K562 (cell line): ENCODE measurements around the gene ACE. TPM values are rescaled to one million over a fixed set of nuclear protein-coding genes. Genes with fewer than 3 reads are reported as not detected.

Experiments
- ATAC-seq: fragments of 200-7000 bp; cut with Tn5 transposase; 3 replicates; pipeline ENCODE4 v1.9.1; 2020; ENCODE audit warnings: moderate library complexity
- BruUV-seq: library from RNA; stranded (reverse); fragments of 400-500 nt; replicated peaks from 2 replicates; lab custom pipeline; 2021; lab: Mats Ljungman, UMichigan
- CTCF ChIA-PET: fragments of 300-600 bp; formaldehyde crosslinking; extraction: SDS; loops from one replicate; lab custom pipeline; 2021; ENCODE audit warnings: low intra/inter-chr PET ratio; lab: Yijun Ruan, JAX
- POLR2A ChIA-PET: fragments of 300-600, 350-650 bp; sonication (Branson Sonifier 250); formaldehyde crosslinking; extraction: SDS; loops from one replicate; lab custom pipeline; 2021; ENCODE audit warnings: antibody characterized with exemption, inconsistent platforms; lab: Yijun Ruan, JAX
- DNase-seq, 4 experiments: peaks; one replicate each; pipeline versions ENCODE4 v3.0.0 to v3.0.0-alpha.2; 2011 to 2018; ENCODE audit warnings: low spot score in 3 of 4, mixed read lengths in 3 of 4; ENCODE audit errors: extremely low read depth in 1 of 4
- FAIRE-seq: peaks from 2 replicates; lab custom pipeline; 2011; peaks lifted over from hg19 to GRCh38; lab: Jason Lieb, UNC
- H2AFZ ChIP-seq: 2 replicates; pipeline ENCODE4 v1.6.0; 2011; ENCODE audit warnings: low read depth, low read length, control low read depth, inconsistent platforms
- H3K27ac ChIP-seq: fragments of 200-600 bp; 3 replicates; pipeline ENCODE4 v1.8.0; 2011; ENCODE audit warnings: low read depth, mild to moderate bottlenecking, control low read depth, inconsistent platforms, low read length, moderate library complexity, mixed read lengths; ENCODE audit errors: extremely low read depth
- H3K27me3 ChIP-seq, 2 experiments: fragments of 300-600 bp in 1 of 2; 2 replicates in 1 of 2; 3 replicates in 1 of 2; pipeline versions ENCODE4 v1.6.0 to v1.8.0; 2011; ENCODE audit warnings: inconsistent platforms in 2 of 2, low read length in 2 of 2, mild to moderate bottlenecking in 1 of 2, mixed read lengths in 1 of 2, moderate library complexity in 1 of 2; ENCODE audit not compliant: control insufficient read depth in 2 of 2, insufficient read depth in 2 of 2
- H3K36me3 ChIP-seq: fragments of 300-600 bp; 3 replicates; pipeline ENCODE4 v1.8.0; 2011; ENCODE audit warnings: mild to moderate bottlenecking, low read length, inconsistent platforms; ENCODE audit not compliant: control insufficient read depth, insufficient read depth
- H3K4me1 ChIP-seq, 2 experiments: fragments of 200-600 bp in 1 of 2; replicated peaks in 1 of 2; 2 replicates in 1 of 2; 3 replicates in 1 of 2; pipeline versions ENCODE4 v1.5.1 to v1.8.0; 2011; ENCODE audit warnings: inconsistent platforms in 2 of 2, low read length in 2 of 2, mild to moderate bottlenecking in 1 of 2, mixed read lengths in 1 of 2, moderate library complexity in 1 of 2; ENCODE audit not compliant: control insufficient read depth in 2 of 2, insufficient read depth in 2 of 2
- H3K4me2 ChIP-seq: 2 replicates; pipeline ENCODE4 v1.6.1; 2011; ENCODE audit warnings: low read length, control low read depth, inconsistent platforms, mixed read lengths; ENCODE audit not compliant: insufficient read depth
- H3K4me3 ChIP-seq: fragments of 200-600 bp; sonication (generic), shearing (Covaris generic); 2 replicates; pipeline ENCODE4 v1.5.1; 2016; ENCODE audit warnings: control low read depth, inconsistent platforms
- H3K79me2 ChIP-seq: fragments of 200-600 bp; 3 replicates; pipeline ENCODE4 v1.8.0; 2011; ENCODE audit warnings: low read length, inconsistent platforms; ENCODE audit not compliant: control insufficient read depth, insufficient read depth
- H3K9ac ChIP-seq, 2 experiments: 2 replicates each; pipeline versions ENCODE4 v1.6.0 to v1.6.1; 2011; ENCODE audit warnings: low read depth in 2 of 2, low read length in 2 of 2, control low read depth in 1 of 2, inconsistent platforms in 1 of 2, mild to moderate bottlenecking in 1 of 2, mixed read lengths in 1 of 2; ENCODE audit not compliant: insufficient read depth in 1 of 2
- H3K9me1 ChIP-seq: one replicate; pipeline ENCODE4 v1.6.0; 2011; ENCODE audit warnings: inconsistent platforms, mild to moderate bottlenecking, low read length, moderate library complexity; ENCODE audit not compliant: control insufficient read depth, insufficient read depth
- H3K9me3 ChIP-seq: replicated peaks from 2 replicates; pipeline ENCODE4 v1.5.1; 2011; ENCODE audit warnings: low read depth, low read length, inconsistent platforms; ENCODE audit not compliant: control insufficient read depth, insufficient read depth
- H4K20me1 ChIP-seq: replicated peaks from 2 replicates; pipeline ENCODE4 v1.6.1; 2011; ENCODE audit warnings: low read length, inconsistent platforms, mixed read lengths; ENCODE audit not compliant: control insufficient read depth, insufficient read depth
- KDM5B ChIP-seq: fragments of 200-600 bp; sonication (generic); IDR thresholded peaks from 2 replicates; pipeline ENCODE4 v1.6.1; 2012; ENCODE audit warnings: low read depth, mild to moderate bottlenecking, moderate library complexity, low read length, control low read depth, inconsistent platforms; ENCODE audit not compliant: insufficient replicate concordance
- KLF13 ChIP-seq: fragments of 450-650 bp; IDR thresholded peaks from 2 replicates; pipeline ENCODE4 v1.6.1; 2016; ENCODE audit warnings: missing genetic modification characterization, low read depth, mild to moderate bottlenecking, missing compliant biosample characterization, moderate library complexity, borderline replicate concordance
- MAX ChIP-seq: sonication (generic); formaldehyde crosslinking; IDR thresholded peaks from 2 replicates; pipeline ENCODE4 v1.9.0; 2022; ENCODE audit warnings: mild to moderate bottlenecking, missing genetic modification reagents
- MITF ChIP-seq: IDR thresholded peaks from 2 replicates; pipeline ENCODE4 v1.6.1; 2014; ENCODE audit warnings: antibody characterized with exemption
- SRF ChIP-seq, 2 experiments: fragments of 250-450, 450-650 bp in 1 of 2; sonication (Bioruptor Pico) in 1 of 2; sonication (generic) in 1 of 2; formaldehyde crosslinking; IDR thresholded peaks; 2 replicates each; pipeline versions ENCODE4 v1.5.0 to v1.5.1; 2020 to 2022; ENCODE audit warnings: mild to moderate bottlenecking in 1 of 2, missing genetic modification reagents in 1 of 2
- TBL1XR1 ChIP-seq, 2 experiments: IDR thresholded peaks; 2 replicates each; pipeline ENCODE4 v1.6.1; 2012; ENCODE audit warnings: improper control_type of control experiment in 2 of 2, low read length in 2 of 2, mild to moderate bottlenecking in 1 of 2
- TCF7L2 ChIP-seq: fragments of 150-350 bp; IDR thresholded peaks from 2 replicates; pipeline ENCODE4 v1.6.1; 2016; ENCODE audit warnings: low read depth, mild to moderate bottlenecking, low read length, moderate library complexity
- ZBTB9 ChIP-seq: fragments of 450-650 bp; formaldehyde crosslinking; IDR thresholded peaks from 2 replicates; pipeline ENCODE4 v1.4.0; 2020; ENCODE audit warnings: mild to moderate bottlenecking, moderate library complexity
- ZFP1 ChIP-seq: fragments of 450-650 bp; formaldehyde crosslinking; IDR thresholded peaks from 2 replicates; pipeline ENCODE4 v1.4.0; 2020; ENCODE audit warnings: mild to moderate bottlenecking, mixed read lengths
- WGBS: fragments of 100-300 bp; shearing (Covaris generic); methylation state at CpG from one replicate; pipeline ENCODE4 v1.1.6; 2016; ENCODE audit warnings: low coverage, mixed read lengths; ENCODE audit not compliant: insufficient coverage; ENCODE audit errors: missing lambda C conversion rate; 5-methylcytosine and 5-hydroxymethylcytosine counted together
- in situ Hi-C: fragments of 300-500 bp; cut with MboI; formaldehyde crosslinking; loops from 4 replicates; pipeline ENCODE4 v1.15.0; 2018; ENCODE audit warnings: inconsistent platforms, mixed read lengths
- intact Hi-C: fragments of 100-400 bp; cut with micrococcal nuclease; formaldehyde crosslinking; loops from 2 replicates; pipeline ENCODE4 v1.14.2; 2022
- polyA plus RNA-seq, 8 experiments: library from polyadenylated mRNA; depleted of rRNA in 4 of 8; stranded (reverse) in 5 of 8; unstranded in 3 of 8; fragments of >200 nt; fragmentation: Nextera tagmentation in 2 of 8; fragmentation: Illumina TruSeq in 1 of 8; extraction: Ambion mirVana in 2 of 8; extraction: Trizol in 1 of 8; gene quantifications; 2 replicates each; pipeline versions ENCODE4 v1.2.1 to v1.2.3, GENCODE V29; 2011 to 2014; ENCODE audit warnings: inconsistent platforms in 1 of 8, missing spikeins in 1 of 8
- total RNA-seq, 7 experiments: library from RNA; depleted of rRNA in 6 of 7; stranded (reverse); fragments of >200 nt in 6 of 7; fragmentation: Illumina TruSeq in 2 of 7; extraction: Trizol in 2 of 7; gene quantifications; 2 replicates each; pipeline versions ENCODE4 v1.2.1 to v1.2.3, GENCODE V29; 2011 to 2021; ENCODE audit warnings: low replicate concordance in 1 of 7

Gene ACE
- total and polyA plus RNA-seq, 9 of the 15 experiments (the other 6 are each of a cell fraction or from before 2014, with no cell fraction given), result 0.07 to 2.5 (median 0.47) TPM; not detected in 1

GRCh38 chr17:63450551-63450950, 26.3 kb upstream of the ACE start:
- H3K4me2 ChIP-seq, result no peak overlapping the region
- in situ Hi-C loops (no loop called here), intact Hi-C loops (no loop called here)
- POLR2A ChIA-PET, result no interaction called here
- no peaks in the 10 kb centered on the region for H3K9me1 ChIP-seq
- ATAC-seq (no peak), DNase-seq (no peak), FAIRE-seq (no peak)
- peaks cover 8% of the 10 kb centered on the region; the same call in 1 of the 3 replicates for H3K79me2 ChIP-seq
- H3K4me3 ChIP-seq, result no peak overlapping the region
- 26% methylated on average over 11 of the region's 11 CpGs for WGBS
- peaks cover 23 to 57% of the 10 kb centered on the region in 2 experiments for H3K4me1 ChIP-seq
- H3K27ac ChIP-seq, result no peak overlapping the region
- CTCF ChIA-PET, result interaction anchor here (0.7 kb wide), 1 partner anchor 36 kb away, joined by 3 read pairs; no protein-coding TSS in a partner anchor
- no TSS peak for BruUV-seq
- H3K9me3 ChIP-seq, result no peaks in the 10 kb centered on the region
- no peaks in the 10 kb centered on the region for H3K36me3 ChIP-seq
- peak overlapping the region; percentile 66 for H2AFZ ChIP-seq
- H3K9ac ChIP-seq, result peak overlapping the region in 1 of 2 experiments; percentile 79; a peak in 2 of 4 replicates
- no peaks in the 10 kb centered on the region for H3K27me3 ChIP-seq
- no peaks in the 10 kb centered on the region for H4K20me1 ChIP-seq
- no peak for TF ChIP-seq TCF7L2
- no peak for TF ChIP-seq TBL1XR1 (IDR thresholded peaks at IDR 0.05; ENCODE audit: low read length in 2 of 2)
- TF ChIP-seq ZBTB9 (CRISPR knock-in tag), result no peak
- TF ChIP-seq KDM5B, result no peak
- TF ChIP-seq ZFP1 (CRISPR knock-in tag), result no peak
- no peak for TF ChIP-seq KLF13
- TF ChIP-seq MAX, result peak; percentile 51
- no peak for TF ChIP-seq MITF
- no peak for TF ChIP-seq SRF (CRISPR knock-in tag; IDR thresholded peaks at IDR 0.05)
